Panc1 (cell line): Measurements from ENCODE around the gene HLA-B. TPM values are rescaled to one million over a fixed set of nuclear protein-coding genes. Genes with fewer than 3 reads are reported as not detected.

ENCODE experiments used
- ATAC-seq: fragments of 200-7000 bp; cut with Tn5 transposase; 2 replicates; pipeline ENCODE4 v1.9.1; 2020; ENCODE audit warnings: mild to moderate bottlenecking, moderate library complexity
- BruUV-seq: library from RNA; stranded (reverse); fragments of 400-500 nt; replicated peaks from 2 replicates; lab custom pipeline; 2021; lab: Mats Ljungman, UMichigan
- CTCF ChIA-PET: fragments of 300-600 bp; sonication (Branson Sonifier 250); formaldehyde crosslinking; loops from one replicate; lab custom pipeline; 2022; ENCODE audit warnings: antibody characterized with exemption; lab: Charles Lee
- POLR2A ChIA-PET: fragments of 300-600 bp; sonication (Branson Sonifier 250); formaldehyde crosslinking; loops from one replicate; lab custom pipeline; 2022; ENCODE audit warnings: antibody characterized with exemption; lab: Charles Lee
- DNase-seq: peaks from one replicate; pipeline ENCODE4 v3.0.0-alpha.2; 2010; ENCODE audit warnings: low read depth, low spot score
- H3K27ac ChIP-seq: 2 replicates; pipeline ENCODE4 v1.5.1; 2011; ENCODE audit warnings: mild to moderate bottlenecking, low read length, inconsistent platforms
- H3K27me3 ChIP-seq: fragments of 200-500 bp; sonication (Bioruptor generic); 2 replicates; pipeline ENCODE4 v1.6.0; 2014; ENCODE audit warnings: low read length, inconsistent platforms; ENCODE audit not compliant: control insufficient read depth, insufficient read depth
- H3K36me3 ChIP-seq: fragments of 200-500 bp; sonication (Bioruptor generic); 2 replicates; pipeline ENCODE4 v1.5.1; 2014; ENCODE audit warnings: inconsistent platforms, mild to moderate bottlenecking, low read length, moderate library complexity; ENCODE audit not compliant: control insufficient read depth, insufficient read depth
- H3K4me1 ChIP-seq: 2 replicates; pipeline ENCODE4 v1.5.1; 2011; ENCODE audit warnings: inconsistent platforms, mild to moderate bottlenecking, low read length, moderate library complexity; ENCODE audit not compliant: control insufficient read depth, insufficient read depth
- H3K4me3 ChIP-seq, 2 experiments: 2 replicates each; pipeline ENCODE4 v1.5.1; 2011 to 2012; ENCODE audit warnings: low read depth in 2 of 2, low read length in 2 of 2, mild to moderate bottlenecking in 2 of 2, inconsistent platforms in 1 of 2, moderate library complexity in 1 of 2
- H3K9me3 ChIP-seq: fragments of 200-500 bp; sonication (Bioruptor generic); 2 replicates; pipeline ENCODE4 v1.5.1; 2014; ENCODE audit warnings: low read depth, mild to moderate bottlenecking, inconsistent platforms, low read length, moderate library complexity; ENCODE audit not compliant: control insufficient read depth, insufficient read depth
- POLR2AphosphoS5 ChIP-seq: IDR thresholded peaks from 2 replicates; pipeline ENCODE4 v1.6.1; 2012; ENCODE audit warnings: mild to moderate bottlenecking, low read depth, low read length, moderate library complexity
- SIN3A ChIP-seq: IDR thresholded peaks from 2 replicates; pipeline ENCODE4 v1.6.1; 2012; ENCODE audit warnings: low read depth, mild to moderate bottlenecking, low read length, moderate library complexity, borderline replicate concordance; ENCODE audit not compliant: insufficient read depth
- TCF7L2 ChIP-seq: IDR thresholded peaks from 2 replicates; pipeline ENCODE4 v1.6.1; 2011; ENCODE audit warnings: mild to moderate bottlenecking, low read depth, low read length, inconsistent platforms
- in situ Hi-C: cut with HindIII; loops from 2 replicates; pipeline ENCODE4 v1.10.0; 2016; ENCODE audit warnings: low sequenced_read_pairs, low pct_unique_long_range_greater_than_20kb
- intact Hi-C: fragments of 100-400 bp; cut with micrococcal nuclease; formaldehyde crosslinking; loops from one replicate; pipeline ENCODE4 v1.10.0; 2022; ENCODE audit not compliant: unreplicated experiment
- total RNA-seq: library from RNA; stranded (reverse); gene quantifications from one replicate; pipeline ENCODE4 v1.2.1, GENCODE V29; 2021; ENCODE audit not compliant: unreplicated experiment
- TF ChIP-seq, protein P1 (sequence below), 2 experiments: IDR thresholded peaks; 2 replicates each; pipeline ENCODE4 v1.6.1; 2011 to 2012; ENCODE audit warnings: low read depth in 2 of 2, control low read depth in 1 of 2, low read length in 1 of 2, mild to moderate bottlenecking in 1 of 2, moderate library complexity in 1 of 2; ENCODE audit not compliant: insufficient read depth in 1 of 2
- TF ChIP-seq, protein P2 (sequence below): fragments of 450-650 bp; IDR thresholded peaks from 2 replicates; pipeline ENCODE4 v1.5.1; 2017; ENCODE audit warnings: mild to moderate bottlenecking

The HLA-B gene
- total RNA-seq, 1 experiment from 2014 or later: 191 TPM

DNA sequence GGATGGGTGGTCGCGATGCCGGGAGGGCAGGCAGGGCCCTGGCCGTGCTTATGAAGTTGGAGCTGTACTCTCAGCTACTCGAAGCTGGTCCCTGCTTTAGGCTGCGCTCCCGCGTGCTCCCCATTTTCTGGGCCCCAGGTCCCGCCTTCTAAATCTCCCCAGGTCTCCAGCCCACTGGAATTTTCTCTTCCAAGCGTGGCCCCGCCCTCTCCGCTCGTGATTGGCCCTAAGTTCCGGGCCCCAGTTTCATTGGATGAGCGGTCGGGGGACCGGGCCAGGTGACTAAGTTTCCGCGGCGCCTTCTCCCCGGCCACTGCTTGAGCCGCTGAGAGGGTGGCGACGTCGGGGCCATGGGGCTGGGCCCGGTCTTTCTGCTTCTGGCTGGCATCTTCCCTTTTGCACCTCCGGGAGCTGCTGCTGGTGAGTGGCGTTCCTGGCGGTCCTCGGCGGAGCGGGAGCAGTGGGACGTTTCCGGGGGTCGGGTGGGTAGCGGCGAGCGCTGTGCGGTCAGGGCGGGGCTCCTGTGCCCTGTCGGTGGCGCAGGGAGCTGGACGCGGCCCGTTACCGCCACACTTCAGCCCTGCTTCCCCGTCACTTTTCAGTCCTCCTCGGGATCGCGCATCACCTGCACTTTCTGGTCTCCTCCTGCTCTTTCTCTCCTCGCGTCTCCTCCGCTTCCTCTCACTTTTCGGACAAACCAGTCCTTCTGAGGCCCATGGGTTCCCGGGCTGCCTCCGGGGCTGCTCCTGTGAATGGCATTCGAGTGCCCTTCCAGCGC lies 46.5 kb upstream of the HLA-B start, which contains the start of gene MICA:
TSS of gene MICA (plus strand) at position 313 of the 778 bp plus-strand sequence. CDS start at position 351, 38 bp downstream.
- in situ Hi-C loops (no loop called here), intact Hi-C loops (no loop called here)
- DNase-seq (no peak), ATAC-seq (peak; percentile 82)
- Histone ChIP-seq H3K27ac (peak within 1 kb of the TSS; percentile 96), H3K4me3 (peak within 1 kb of the TSS; percentile 71 to 75), H3K9me3 (no peaks in the 10 kb centered on the region), H3K4me1 (peaks cover 13% of the 10 kb centered on the region), H3K27me3 (no peaks in the 10 kb centered on the region), H3K36me3 (no peaks in the 10 kb centered on the region; the same call in 1 of the 2 replicates)
- ChIA-PET CTCF (interaction anchor here (1.0 kb wide), 1 partner anchor 38 kb away, joined by 3 read pairs; no protein-coding TSS in a partner anchor), POLR2A (no interaction called here)
- TF ChIP-seq POLR2AphosphoS5: peak; percentile 68
- TF ChIP-seq, protein P1, sequence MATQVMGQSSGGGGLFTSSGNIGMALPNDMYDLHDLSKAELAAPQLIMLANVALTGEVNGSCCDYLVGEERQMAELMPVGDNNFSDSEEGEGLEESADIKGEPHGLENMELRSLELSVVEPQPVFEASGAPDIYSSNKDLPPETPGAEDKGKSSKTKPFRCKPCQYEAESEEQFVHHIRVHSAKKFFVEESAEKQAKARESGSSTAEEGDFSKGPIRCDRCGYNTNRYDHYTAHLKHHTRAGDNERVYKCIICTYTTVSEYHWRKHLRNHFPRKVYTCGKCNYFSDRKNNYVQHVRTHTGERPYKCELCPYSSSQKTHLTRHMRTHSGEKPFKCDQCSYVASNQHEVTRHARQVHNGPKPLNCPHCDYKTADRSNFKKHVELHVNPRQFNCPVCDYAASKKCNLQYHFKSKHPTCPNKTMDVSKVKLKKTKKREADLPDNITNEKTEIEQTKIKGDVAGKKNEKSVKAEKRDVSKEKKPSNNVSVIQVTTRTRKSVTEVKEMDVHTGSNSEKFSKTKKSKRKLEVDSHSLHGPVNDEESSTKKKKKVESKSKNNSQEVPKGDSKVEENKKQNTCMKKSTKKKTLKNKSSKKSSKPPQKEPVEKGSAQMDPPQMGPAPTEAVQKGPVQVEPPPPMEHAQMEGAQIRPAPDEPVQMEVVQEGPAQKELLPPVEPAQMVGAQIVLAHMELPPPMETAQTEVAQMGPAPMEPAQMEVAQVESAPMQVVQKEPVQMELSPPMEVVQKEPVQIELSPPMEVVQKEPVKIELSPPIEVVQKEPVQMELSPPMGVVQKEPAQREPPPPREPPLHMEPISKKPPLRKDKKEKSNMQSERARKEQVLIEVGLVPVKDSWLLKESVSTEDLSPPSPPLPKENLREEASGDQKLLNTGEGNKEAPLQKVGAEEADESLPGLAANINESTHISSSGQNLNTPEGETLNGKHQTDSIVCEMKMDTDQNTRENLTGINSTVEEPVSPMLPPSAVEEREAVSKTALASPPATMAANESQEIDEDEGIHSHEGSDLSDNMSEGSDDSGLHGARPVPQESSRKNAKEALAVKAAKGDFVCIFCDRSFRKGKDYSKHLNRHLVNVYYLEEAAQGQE (IDR thresholded peaks at IDR 0.05; ENCODE audit: insufficient read depth in 1 of 2, low read depth in 2 of 2, low read length in 1 of 2): no peak
- peak; percentile 64; the same call in 1 of the 2 replicates for TF ChIP-seq SIN3A
- TF ChIP-seq, protein P2, sequence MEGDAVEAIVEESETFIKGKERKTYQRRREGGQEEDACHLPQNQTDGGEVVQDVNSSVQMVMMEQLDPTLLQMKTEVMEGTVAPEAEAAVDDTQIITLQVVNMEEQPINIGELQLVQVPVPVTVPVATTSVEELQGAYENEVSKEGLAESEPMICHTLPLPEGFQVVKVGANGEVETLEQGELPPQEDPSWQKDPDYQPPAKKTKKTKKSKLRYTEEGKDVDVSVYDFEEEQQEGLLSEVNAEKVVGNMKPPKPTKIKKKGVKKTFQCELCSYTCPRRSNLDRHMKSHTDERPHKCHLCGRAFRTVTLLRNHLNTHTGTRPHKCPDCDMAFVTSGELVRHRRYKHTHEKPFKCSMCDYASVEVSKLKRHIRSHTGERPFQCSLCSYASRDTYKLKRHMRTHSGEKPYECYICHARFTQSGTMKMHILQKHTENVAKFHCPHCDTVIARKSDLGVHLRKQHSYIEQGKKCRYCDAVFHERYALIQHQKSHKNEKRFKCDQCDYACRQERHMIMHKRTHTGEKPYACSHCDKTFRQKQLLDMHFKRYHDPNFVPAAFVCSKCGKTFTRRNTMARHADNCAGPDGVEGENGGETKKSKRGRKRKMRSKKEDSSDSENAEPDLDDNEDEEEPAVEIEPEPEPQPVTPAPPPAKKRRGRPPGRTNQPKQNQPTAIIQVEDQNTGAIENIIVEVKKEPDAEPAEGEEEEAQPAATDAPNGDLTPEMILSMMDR: no peak
- no peak for TF ChIP-seq TCF7L2
- no TSS peak for BruUV-seq

DNA sequence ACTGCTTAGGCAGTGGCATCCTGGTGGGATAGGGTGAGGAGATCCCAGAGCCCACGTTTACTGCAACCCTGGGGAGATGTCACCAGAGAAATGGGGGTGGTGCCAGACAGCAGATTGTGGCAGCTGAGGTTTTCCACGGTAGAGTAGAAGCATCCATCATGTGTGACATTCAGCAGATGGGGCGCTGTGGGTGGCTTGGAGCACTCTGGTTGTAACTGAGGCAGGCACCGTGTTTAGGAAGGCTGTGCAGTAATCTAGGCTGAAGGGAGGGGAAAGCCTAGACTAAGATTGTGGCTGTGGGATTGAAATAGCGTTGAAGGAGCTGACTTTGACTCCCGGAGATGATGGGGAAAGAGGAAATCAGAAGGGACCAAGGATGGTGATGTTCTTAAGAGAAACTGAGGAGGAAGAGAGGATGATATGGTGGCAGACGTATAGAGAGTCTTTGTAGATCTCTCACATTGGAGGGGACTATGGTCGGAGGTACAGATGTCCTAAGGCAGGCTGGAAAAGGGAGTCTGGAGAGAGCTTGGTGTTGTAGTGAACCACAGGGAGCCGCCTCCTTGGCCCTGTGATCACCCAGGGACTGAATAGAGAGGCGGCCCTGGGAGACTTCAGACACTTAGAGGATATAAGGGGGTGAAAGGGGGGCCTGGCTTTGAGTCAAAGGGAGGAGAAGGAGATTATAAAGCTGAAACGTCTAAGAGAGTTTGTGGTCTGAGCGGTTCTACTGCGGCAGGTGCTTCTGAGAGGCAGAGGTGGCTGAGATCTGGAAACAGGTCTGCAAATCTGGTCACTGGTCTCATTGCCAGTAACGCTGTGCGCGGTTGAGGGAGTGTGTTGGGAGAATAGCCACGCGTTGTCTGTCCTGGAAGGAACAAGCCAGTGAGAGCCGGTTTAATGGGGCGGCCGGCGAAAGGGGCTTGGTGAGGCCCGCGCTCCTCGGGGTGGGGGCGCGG lies 45.6 kb upstream of the HLA-B start:
- no peaks in the 10 kb centered on the region; the same call in 1 of the 2 replicates for H3K36me3 ChIP-seq
- POLR2A ChIA-PET: no interaction called here
- ATAC-seq (peak; percentile 33), DNase-seq (no peak)
- H3K27me3 ChIP-seq: no peaks in the 10 kb centered on the region
- in situ Hi-C loops (no loop called here), intact Hi-C loops (no loop called here)
- TF ChIP-seq, protein P2: no peak
- TF ChIP-seq SIN3A (no peak), POLR2AphosphoS5 (no peak), TCF7L2 (no peak)
- TF ChIP-seq, protein P1 (IDR thresholded peaks at IDR 0.05; ENCODE audit: insufficient read depth in 1 of 2, low read depth in 2 of 2, low read length in 1 of 2): no peak
- H3K9me3 ChIP-seq: no peaks in the 10 kb centered on the region
- no TSS peak for BruUV-seq
- H3K27ac ChIP-seq: peak overlapping the region; percentile 96
- CTCF ChIA-PET: interaction anchor here (1.0 kb wide), 1 partner anchor 39 kb away, joined by 3 read pairs; no protein-coding TSS in a partner anchor
- H3K4me3 ChIP-seq: peak overlapping the region; percentile 71 to 75
- H3K4me1 ChIP-seq: peaks cover 13% of the 10 kb centered on the region
